Medulla oblongata (tissue), 1 donor: ENCODE data around the gene ATP8B2.
"Not testable (repeated sequence)": the region's sequence is repeated elsewhere in the genome, so short reads cannot be mapped to it uniquely, and the experiment has no call there.

Experiments used
- DNase-seq: peaks from one replicate; pipeline ENCODE4 v3.0.0-alpha.2; 2015; ENCODE audit errors: extremely low spot score

Gene ATP8B2

GRCh38 chr1:154325583-154326545 lies 539 bp downstream of the ATP8B2 start:
- DNase-seq, result peak; percentile 64

- DNase-seq, result no peak
Observed at GRCh38 chr1:154326546-154327465, 1.5 kb downstream of the ATP8B2 start.

- no peak for DNase-seq
Observed at GRCh38 chr1:154327466-154328317, 2.4 kb downstream of the ATP8B2 start.

GRCh38 chr1:154328318-154329151 lies 3.2 kb downstream of the ATP8B2 start:
- DNase-seq, result peak; percentile 71

GRCh38 chr1:154329152-154329521 lies 3.8 kb downstream of the ATP8B2 start:
- no peak for DNase-seq

- DNase-seq, result no peak
Observed at GRCh38 chr1:154329551-154330131, 4.3 kb downstream of the ATP8B2 start.

- DNase-seq, result no peak
Observed at GRCh38 chr1:154330669-154331068, 5.3 kb downstream of the ATP8B2 start.

- no peak for DNase-seq
Observed at GRCh38 chr1:154334079-154335024, 9.0 kb downstream of the ATP8B2 start.

GRCh38 chr1:154335025-154335714 lies 9.8 kb downstream of the ATP8B2 start:
- peak; percentile 85 for DNase-seq

GRCh38 chr1:154337253-154337894 lies 12.0 kb downstream of the ATP8B2 start:
- DNase-seq, result no peak

GRCh38 chr1:154338875-154339274 lies 13.6 kb downstream of the ATP8B2 start:
- DNase-seq, result no peak

- DNase-seq, result not testable (repeated sequence)
Observed at GRCh38 chr1:154341366-154341765, 16.0 kb downstream of the ATP8B2 start.

GRCh38 chr1:154342132-154342531 lies 16.8 kb downstream of the ATP8B2 start:
- DNase-seq, result no peak

- DNase-seq, result no peak
Observed at GRCh38 chr1:154342836-154343472, 17.6 kb downstream of the ATP8B2 start.

- DNase-seq, result no peak
Observed at GRCh38 chr1:154344977-154345837, 19.9 kb downstream of the ATP8B2 start.

GRCh38 chr1:154346276-154346917 lies 21.1 kb downstream of the ATP8B2 start:
- DNase-seq, result no peak
